WI38 (cell line): ENCODE data around the gene TRIM74.
A peak's percentile ranks its signal among the peaks of the same experiment; 100 is the strongest.
"Not testable (repeated sequence)": the region's sequence is repeated elsewhere in the genome, so short reads cannot be mapped to it uniquely, and the experiment has no call there.

Source experiments
- H3K4me3 ChIP-seq: 2 replicates; pipeline ENCODE4 v1.5.1; 2011; ENCODE audit warnings: low read depth, mild to moderate bottlenecking, control low read depth, low read length
- CTCF ChIP-seq: IDR thresholded peaks from 2 replicates; pipeline ENCODE4 v1.5.1; 2012; ENCODE audit warnings: low read depth, mild to moderate bottlenecking, control low read depth, low read length

TRIM74 gene

GRCh38 chr7:72960029-72960428 is 9.2 kb downstream of the TRIM74 start:
- H3K4me3 ChIP-seq = not testable (repeated sequence)

GRCh38 chr7:72954563-72955198 is 14.6 kb downstream of the TRIM74 start:
- H3K4me3 ChIP-seq = 0 out of 2 replicates have a peak overlapping the region, but pooled peaks have one; percentile 22

- not testable (repeated sequence) for H3K4me3 ChIP-seq
These were observed 15.2 kb downstream of the TRIM74 start for GRCh38 chr7:72953901-72954562.

- H3K4me3 ChIP-seq = not testable (repeated sequence)
These were observed 18.8 kb downstream of the TRIM74 start for GRCh38 chr7:72950432-72950831.

GRCh38 chr7:72949686-72950085 is 19.6 kb downstream of the TRIM74 start:
- not testable (repeated sequence) for H3K4me3 ChIP-seq

GRCh38 chr7:72949276-72949675 is 20.0 kb downstream of the TRIM74 start:
- H3K4me3 ChIP-seq = not testable (repeated sequence)

- not testable (repeated sequence) for H3K4me3 ChIP-seq
These were observed 20.6 kb downstream of the TRIM74 start for GRCh38 chr7:72948714-72949113.

- not testable (repeated sequence) for H3K4me3 ChIP-seq
These were observed 23.0 kb downstream of the TRIM74 start for GRCh38 chr7:72946130-72946745.

- H3K4me3 ChIP-seq = not testable (repeated sequence)
These were observed 23.7 kb downstream of the TRIM74 start for GRCh38 chr7:72945597-72945996.

- H3K4me3 ChIP-seq = not testable (repeated sequence)
These were observed 24.3 kb downstream of the TRIM74 start for GRCh38 chr7:72944937-72945336.

GRCh38 chr7:72942956-72943355 is 26.3 kb downstream of the TRIM74 start:
- H3K4me3 ChIP-seq = not testable (repeated sequence)

GRCh38 chr7:72942022-72942705 is 27.1 kb downstream of the TRIM74 start:
- H3K4me3 ChIP-seq = not testable (repeated sequence)

GRCh38 chr7:72928216-72928615 is 41.0 kb downstream of the TRIM74 start:
- H3K4me3 ChIP-seq = not testable (repeated sequence)

GRCh38 chr7:72927791-72928190 is 41.5 kb downstream of the TRIM74 start:
- H3K4me3 ChIP-seq = not testable (repeated sequence)

GRCh38 chr7:72925546-72926120 is 43.6 kb downstream of the TRIM74 start:
- no peak for TF ChIP-seq CTCF

More at GRCh38 chr7:72925546-72926120, 43.6 kb downstream of the TRIM74 start:
- peak overlapping the region; percentile 91 for H3K4me3 ChIP-seq
